Erythroblast (primary cell): ENCODE data around the gene MRC2.

Experiments
- GATA1 ChIP-seq: IDR thresholded peaks from 2 replicates; pipeline ENCODE4 v1.6.1; 2011; ENCODE audit warnings: low read depth, mild to moderate bottlenecking, control low read depth, low read length, moderate library complexity
- POLR2A ChIP-seq: IDR thresholded peaks from 2 replicates; pipeline ENCODE4 v1.6.1; 2011; ENCODE audit warnings: mild to moderate bottlenecking, low read length

DNA sequence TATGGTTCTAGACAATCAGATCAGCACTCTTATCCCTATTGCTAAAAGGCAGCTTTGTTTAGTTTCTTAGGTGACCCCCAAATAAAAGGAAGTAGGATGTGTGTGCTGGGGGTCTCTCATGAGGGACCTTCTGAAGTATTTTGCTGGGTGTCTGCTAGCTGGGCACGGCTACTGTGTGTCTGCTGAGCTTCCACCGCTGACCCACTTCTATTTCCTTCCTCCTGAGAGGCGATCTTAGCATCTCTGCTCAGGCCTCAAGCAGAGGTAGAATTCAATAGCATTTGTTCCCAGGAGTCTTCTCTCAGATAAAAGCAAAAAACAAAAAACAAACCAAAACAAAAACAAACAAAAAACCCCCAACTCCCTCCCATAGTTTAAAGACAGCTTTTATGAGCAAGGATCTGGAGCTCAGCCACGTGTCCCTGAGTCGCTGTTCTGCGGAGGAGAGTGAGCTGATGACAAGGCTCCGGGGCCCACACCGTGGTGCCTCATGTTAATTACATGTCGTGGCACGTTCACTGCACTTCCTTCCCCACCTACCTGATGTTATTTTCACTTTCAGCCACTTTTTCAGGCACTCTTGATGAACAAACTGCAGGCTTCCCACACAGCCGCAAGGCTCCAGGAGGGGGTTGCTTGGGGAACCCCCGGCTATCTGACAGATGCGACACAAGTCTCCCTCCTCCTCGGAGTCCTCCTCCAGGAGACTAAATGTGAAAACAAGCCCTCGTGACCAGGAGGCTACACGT, 97.1 kb downstream of the MRC2 start:
- TF ChIP-seq POLR2A: no peak
- TF ChIP-seq GATA1: no peak
